Body of pancreas (tissue), 4 donors: ENCODE results near the gene ULK2.

Experiments used
- CTCF ChIP-seq, 7 experiments: fragments of 450-650 bp in 4 of 7; fragments of 200-600 bp in 3 of 7; sonication (generic) in 3 of 7; IDR thresholded peaks; one replicate each; pipeline ENCODE4 v1.5.1; 2016 to 2019; ENCODE audit warnings: antibody characterized with exemption in 7 of 7
- POLR2A ChIP-seq, 3 donors: fragments of 450-650 bp; IDR thresholded peaks; one replicate each; pipeline ENCODE4 v1.6.1; 2016; ENCODE audit warnings: antibody characterized with exemption in 3 of 3, mild to moderate bottlenecking in 2 of 3

- TF ChIP-seq CTCF (IDR thresholded peaks at IDR 0.05) = no peak
- TF ChIP-seq POLR2A (IDR thresholded peaks at IDR 0.05) = no peak
Observed at GRCh38 chr17:19771971-19772630, 95.6 kb downstream of the ULK2 start.
